Left ventricle myocardium superior (tissue), 1 donor: ENCODE results near the gene FBXO46. TPM values are rescaled to one million over a fixed set of nuclear protein-coding genes. Genes with fewer than 3 reads are reported as not detected.
"Not testable (repeated sequence)": the region's sequence is repeated elsewhere in the genome, so short reads cannot be mapped to it uniquely, and the experiment has no call there.

Source experiments
- ATAC-seq: fragments of 200-7000 bp; cut with Tn5 transposase; one replicate; pipeline ENCODE4 v1.9.1; 2020; ENCODE audit warnings: mild to moderate bottlenecking, moderate library complexity
- DNase-seq: peaks from one replicate; pipeline ENCODE4 v3.0.0-alpha.2; 2020
- intact Hi-C: fragments of 100-400 bp; cut with micrococcal nuclease; formaldehyde crosslinking; loops from one replicate; pipeline ENCODE4 v1.11.0; 2022
- total RNA-seq: library from RNA; stranded (reverse); fragmentation: NEBNext Ultra II Directional; extraction: Animal tissue kit (Norgen Biotek cat#: 25700); gene quantifications from one replicate; pipeline ENCODE4 v1.2.1, GENCODE V29; 2021
- donor health status: DM: no; HTN: yes; CAD: no; lungs with severe emphysema.

The FBXO46 gene
- total RNA-seq, 1 donor from 2014 or later: 15.4 TPM

GRCh38 chr19:45767881-45768654 is 37.4 kb upstream of the FBXO46 start:
- intact Hi-C loops: no loop called here
- DNase-seq (peak; percentile 86), ATAC-seq (peak; percentile 3)

GRCh38 chr19:45767410-45767880 is 36.7 kb upstream of the FBXO46 start:
- intact Hi-C loops: no loop called here
- peak; percentile 85 for DNase-seq
- peak; percentile 4 for ATAC-seq

- peak; percentile 68 for DNase-seq
- intact Hi-C loops: no loop called here
- ATAC-seq: no peak
These were observed 36.2 kb upstream of the FBXO46 start for GRCh38 chr19:45766869-45767346.

- intact Hi-C loops: no loop called here
- DNase-seq: peak; percentile 41
These were observed 35.7 kb upstream of the FBXO46 start for GRCh38 chr19:45766296-45766868.

GRCh38 chr19:45765702-45766295 is 35.1 kb upstream of the FBXO46 start:
- DNase-seq (peak; percentile 59), ATAC-seq (no peak)
- intact Hi-C loops: no loop called here

More at GRCh38 chr19:45766296-45766868, 35.7 kb upstream of the FBXO46 start:
- no peak for ATAC-seq

GRCh38 chr19:45764945-45765701 is 34.4 kb upstream of the FBXO46 start:
- DNase-seq (peak; percentile 83), ATAC-seq (peak; percentile 32)
- intact Hi-C loops: no loop called here

- peak; percentile 49 for DNase-seq
- intact Hi-C loops: no loop called here
- no peak for ATAC-seq
These were observed 33.8 kb upstream of the FBXO46 start for GRCh38 chr19:45764475-45764874.

- ATAC-seq (no peak), DNase-seq (no peak)
- intact Hi-C loops: no loop called here
These were observed 33.1 kb upstream of the FBXO46 start for GRCh38 chr19:45763691-45764294.

- intact Hi-C loops: no loop called here
- DNase-seq: no peak
- no peak for ATAC-seq
These were observed 32.4 kb upstream of the FBXO46 start for GRCh38 chr19:45762870-45763631.

- DNase-seq (no peak), ATAC-seq (no peak)
- intact Hi-C loops: no loop called here
These were observed 31.0 kb upstream of the FBXO46 start for GRCh38 chr19:45761714-45762113.

GRCh38 chr19:45758921-45759320 is 28.2 kb upstream of the FBXO46 start:
- DNase-seq: no peak
- ATAC-seq: no peak
- intact Hi-C loops: no loop called here

GRCh38 chr19:45757695-45758094 is 27.0 kb upstream of the FBXO46 start:
- intact Hi-C loops: no loop called here
- ATAC-seq (no peak), DNase-seq (no peak)

GRCh38 chr19:45754323-45754722 is 23.6 kb upstream of the FBXO46 start:
- DNase-seq (no peak), ATAC-seq (no peak)
- intact Hi-C loops: no loop called here

GRCh38 chr19:45753548-45753947 is 22.9 kb upstream of the FBXO46 start:
- intact Hi-C loops: no loop called here
- ATAC-seq: no peak
- no peak for DNase-seq

- ATAC-seq (no peak), DNase-seq (no peak)
- intact Hi-C loops: no loop called here
These were observed 21.9 kb upstream of the FBXO46 start for GRCh38 chr19:45752639-45753038.

GRCh38 chr19:45751483-45751882 is 20.8 kb upstream of the FBXO46 start:
- ATAC-seq, intact Hi-C loops, DNase-seq: not testable (repeated sequence)

GRCh38 chr19:45747513-45747912 is 16.8 kb upstream of the FBXO46 start:
- DNase-seq (no peak), ATAC-seq (no peak)
- intact Hi-C loops: no loop called here

GRCh38 chr19:45746866-45747265 is 16.2 kb upstream of the FBXO46 start:
- intact Hi-C loops: no loop called here
- DNase-seq (no peak), ATAC-seq (no peak)
